SK-MEL-5 (cell line): Measurements from ENCODE around the gene GLI1. TPM values are rescaled to one million over a fixed set of nuclear protein-coding genes. Genes with fewer than 3 reads are reported as not detected.

Source experiments
- DNase-seq: peaks from one replicate; pipeline ENCODE4 v3.0.0-alpha.2; 2016; ENCODE audit warnings: low read depth, low spot score
- in situ Hi-C: cut with HindIII; loops from 2 replicates; pipeline ENCODE4 v1.10.0; 2016; ENCODE audit warnings: low sequenced_read_pairs, high pct_unique_total_duplicates, low pct_unique_long_range_greater_than_20kb
- small RNA-seq, 2 experiments: library from RNA; depleted of rRNA; stranded (forward); fragments of <200 nt; gene quantifications; one replicate each; pipeline ENCODE3, GENCODE V24; 2014
- total RNA-seq: library from RNA; depleted of rRNA; stranded (reverse); fragments of >200 nt; shearing (Covaris generic); gene quantifications from 2 replicates; pipeline ENCODE4 v1.2.3, GENCODE V29; 2014; rRNA removed

GLI1 gene
- total RNA-seq, 1 experiment from 2014 or later = 0.16 TPM

GRCh38 chr12:57520053-57520818 is 60.7 kb downstream of the GLI1 start, which contains the start of gene DDIT3:
Gene DDIT3, minus strand, starts transcription at chr12:57520514. Its CDS starts 3,108 bp downstream, at chr12:57517406.
- peak; percentile 99 for DNase-seq
- in situ Hi-C loops = no loop called here

DNA sequence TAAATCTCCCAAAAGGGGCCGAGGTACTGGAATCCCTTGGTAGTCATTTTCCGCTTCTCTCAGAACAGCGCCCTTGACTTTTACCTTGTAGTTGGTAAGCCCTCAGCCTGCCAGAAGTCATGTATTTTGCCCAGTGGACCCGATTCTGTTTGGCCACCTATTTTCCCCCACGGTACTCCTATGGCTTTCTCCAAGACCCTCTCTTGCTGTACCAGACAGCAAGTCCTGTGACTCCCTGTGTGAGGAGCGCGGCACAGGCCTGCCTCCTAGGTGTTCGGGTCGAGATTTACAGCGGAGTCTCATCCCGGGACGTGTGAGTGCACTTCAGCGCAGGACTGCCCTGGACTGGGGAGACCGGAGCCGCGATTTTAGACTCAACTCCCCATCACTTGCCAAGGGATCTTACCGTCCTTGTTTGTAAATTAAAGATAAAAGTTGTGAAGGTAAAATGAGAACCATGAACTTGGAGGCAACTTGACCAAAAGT is 62.0 kb downstream of the GLI1 start:
- in situ Hi-C loops = no loop called here

More for the DNA sequence above, 62.0 kb downstream of the GLI1 start:
- DNase-seq = peak; percentile 67

Small RNA genes within 50 kb of the gene (small RNA-seq; reads per million reads assigned to genes)
- gene MIR616 (0 to 0.10 reads per million in 2 experiments), gene RNU6-879P (0 reads per million in 2 experiments)

Other genes with a start within 250 kb of the GLI1 start
- gene NXPH4, start 243.0 kb upstream of the GLI1 start, total RNA-seq = 5.1 and 5.4 TPM in 2 replicates
- gene SHMT2, start 230.1 kb upstream of the GLI1 start, total RNA-seq = 345 and 365 TPM in 2 replicates
- gene STAC3, start 208.6 kb upstream of the GLI1 start, total RNA-seq = not detected in 2 replicates
- gene R3HDM2, start 28.7 kb upstream of the GLI1 start, total RNA-seq = 15.2 and 19.0 TPM in 2 replicates
- gene INHBC, start 25.0 kb upstream of the GLI1 start, total RNA-seq = not detected in 2 replicates
- gene INHBE, start 4.5 kb upstream of the GLI1 start, total RNA-seq = 0.34 TPM in 1 of 2 replicates, not detected in the other
- gene ARHGAP9, start 20.1 kb downstream of the GLI1 start, total RNA-seq = not detected in 2 replicates
- 148 and 151 TPM in 2 replicates for gene MARS1, start 28.3 kb downstream of the GLI1 start, total RNA-seq
- 103 and 117 TPM in 2 replicates for gene DDIT3, start 60.7 kb downstream of the GLI1 start, total RNA-seq
- gene MBD6, start 63.0 kb downstream of the GLI1 start, total RNA-seq = 6.6 and 6.8 TPM in 2 replicates
- 86.2 and 93.8 TPM in 2 replicates for gene DCTN2, start 87.4 kb downstream of the GLI1 start, total RNA-seq
- gene KIF5A, start 90.3 kb downstream of the GLI1 start, total RNA-seq = 0.29 and 0.40 TPM in 2 replicates
- gene PIP4K2C, start 131.4 kb downstream of the GLI1 start, total RNA-seq = 48.4 and 53.2 TPM in 2 replicates
- 13.6 and 14.1 TPM in 2 replicates for gene DTX3, start 145.0 kb downstream of the GLI1 start, total RNA-seq
- 13.2 and 16.3 TPM in 2 replicates for gene ARHGEF25, start 151.7 kb downstream of the GLI1 start, total RNA-seq
- 8.3 and 11.2 TPM in 2 replicates for gene B4GALNT1, start 173.4 kb downstream of the GLI1 start, total RNA-seq
- gene OS9, start 234.3 kb downstream of the GLI1 start, total RNA-seq = 239 and 244 TPM in 2 replicates